Naive thymus-derived CD4-positive, alpha-beta T cell (primary cell): ENCODE results near the gene ARNT2. TPM values are rescaled to one million over a fixed set of nuclear protein-coding genes. Genes with fewer than 3 reads are reported as not detected.

Experiments
- ATAC-seq: fragments of 150-1000 bp; cut with Tn5 transposase; 2 replicates; pipeline ENCODE4 v1.10.0; 2021; ENCODE audit warnings: mild to moderate bottlenecking, moderate library complexity
- CTCF ChIA-PET: fragments of 350-600 bp; sonication (Branson Sonifier 250); formaldehyde crosslinking; loops from one replicate; lab custom pipeline; 2021; ENCODE audit warnings: antibody characterized with exemption; lab: Charles Lee
- POLR2A ChIA-PET: fragments of 350-600 bp; sonication (Branson Sonifier 250); formaldehyde crosslinking; loops from one replicate; lab custom pipeline; 2021; ENCODE audit warnings: antibody characterized with exemption, inconsistent platforms; lab: Charles Lee
- DNase-seq, 9 donors: peaks; one replicate each; pipeline versions ENCODE4 v3.0.0 to v3.0.0-alpha.2; 2020 to 2022; ENCODE audit warnings: mixed read lengths in 1 of 9
- H3K27ac ChIP-seq: one replicate; pipeline ENCODE4 v1.7.0; 2013; ENCODE audit warnings: mild to moderate bottlenecking, low read depth, low read length, moderate library complexity
- H3K27me3 ChIP-seq, 2 donors: one replicate each; pipeline ENCODE4 v1.7.0; 2013; ENCODE audit warnings: low read length in 2 of 2, mild to moderate bottlenecking in 2 of 2, moderate library complexity in 2 of 2; ENCODE audit not compliant: control insufficient read depth in 2 of 2, insufficient read depth in 2 of 2
- H3K36me3 ChIP-seq, 3 experiments: 1 replicate in 2 of 3; 2 replicates in 1 of 3; pipeline ENCODE4 v1.7.0; 2013; ENCODE audit warnings: low read length in 3 of 3, mild to moderate bottlenecking in 3 of 3, moderate library complexity in 1 of 3; ENCODE audit not compliant: insufficient read depth in 3 of 3, control insufficient read depth in 2 of 3
- H3K4me1 ChIP-seq, 2 donors: one replicate each; pipeline ENCODE4 v1.7.0; 2013; ENCODE audit warnings: low read length in 2 of 2, mild to moderate bottlenecking in 2 of 2, moderate library complexity in 1 of 2; ENCODE audit not compliant: control insufficient read depth in 2 of 2, insufficient read depth in 2 of 2
- H3K4me3 ChIP-seq: 2 replicates; pipeline ENCODE4 v1.7.0; 2013; ENCODE audit warnings: mild to moderate bottlenecking, low read length
- H3K9me3 ChIP-seq, 3 experiments: 1 replicate in 2 of 3; 2 replicates in 1 of 3; pipeline ENCODE4 v1.7.0; 2013; ENCODE audit warnings: low read length in 3 of 3; ENCODE audit not compliant: control insufficient read depth in 2 of 3
- H3K27ac Mint-ChIP-seq, 9 donors: one replicate each; pipeline ENCODE4 v1.8.0; 2020 to 2022; ENCODE audit warnings: mixed read lengths in 9 of 9, mild to moderate bottlenecking in 8 of 9, moderate library complexity in 5 of 9, inconsistent platforms in 2 of 9
- H3K27me3 Mint-ChIP-seq, 5 donors: one replicate each; pipeline ENCODE4 v1.8.0; 2021 to 2022; ENCODE audit warnings: mixed read lengths in 5 of 5, mild to moderate bottlenecking in 1 of 5
- H3K36me3 Mint-ChIP-seq, 5 donors: one replicate each; pipeline ENCODE4 v1.8.0; 2020 to 2022; ENCODE audit warnings: mixed read lengths in 5 of 5, mild to moderate bottlenecking in 3 of 5, inconsistent platforms in 1 of 5
- H3K4me1 Mint-ChIP-seq, 7 donors: one replicate each; pipeline ENCODE4 v1.8.0; 2020 to 2022; ENCODE audit warnings: mixed read lengths in 7 of 7, mild to moderate bottlenecking in 3 of 7, inconsistent platforms in 1 of 7
- H3K4me3 Mint-ChIP-seq, 10 donors: one replicate each; pipeline ENCODE4 v1.8.0; 2020 to 2022; ENCODE audit warnings: mild to moderate bottlenecking in 10 of 10, mixed read lengths in 10 of 10, moderate library complexity in 6 of 10, inconsistent platforms in 2 of 10
- H3K9me3 Mint-ChIP-seq, 11 donors: one replicate each; pipeline ENCODE4 v1.8.0; 2020 to 2022; ENCODE audit warnings: mixed read lengths in 11 of 11, mild to moderate bottlenecking in 4 of 11, inconsistent platforms in 1 of 11, moderate library complexity in 1 of 11
- intact Hi-C, 2 donors: fragments of 100-400 bp; cut with micrococcal nuclease; formaldehyde crosslinking; loops; one replicate each; pipeline ENCODE4 v1.15.1; 2023
- polyA plus RNA-seq, 2 donors: library from polyadenylated mRNA; unstranded; fragments of 300-500 nt; fragmentation: Illumina TruSeq; gene quantifications; one replicate each; pipeline ENCODE4 v1.2.3, GENCODE V29; 2021
- total RNA-seq, 6 experiments: library from RNA in 5 of 6; stranded (reverse) in 5 of 6; gene quantifications; 1 replicate in 5 of 6; 2 replicates in 1 of 6; pipeline ENCODE4 v1.2.3 and lab custom pipeline; 2021 to 2026

Gene ARNT2
- total and polyA plus RNA-seq, 7 experiments from 2014 or later = not detected

DNA sequence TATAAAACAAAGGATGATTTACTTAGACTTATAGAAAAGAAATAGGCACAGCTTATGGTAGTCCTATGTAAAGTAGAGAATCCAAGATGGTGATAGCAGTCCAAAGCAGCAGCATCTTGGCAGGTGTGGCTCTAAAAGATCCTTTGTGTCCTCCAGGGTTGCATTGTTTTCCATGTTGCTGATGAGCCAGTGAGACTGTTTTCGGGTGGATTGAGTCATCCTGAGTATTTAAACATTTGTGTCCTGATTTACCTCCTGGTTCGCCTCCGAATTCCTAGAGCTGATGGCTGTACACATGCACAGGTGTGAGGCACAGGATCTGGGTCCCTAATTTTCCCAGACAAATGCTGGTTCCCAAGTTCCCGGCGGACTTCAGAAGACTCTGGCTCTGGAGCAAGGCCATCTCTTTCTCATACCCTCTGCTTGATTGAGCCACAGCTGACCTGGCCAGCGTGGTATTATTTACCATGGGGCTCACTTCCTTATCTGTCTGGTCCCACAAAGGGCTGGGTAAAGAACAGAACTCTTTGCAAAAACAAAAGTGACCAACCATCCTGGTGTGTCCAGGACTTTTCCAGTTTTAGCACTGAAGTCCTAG lies 51.0 kb downstream of the ARNT2 start:
- intact Hi-C loops = loop anchor here (1.0 to 5.0 kb wide), 4 partner anchors 515 to 947 kb away; no protein-coding TSS in a partner anchor
- no peaks in the 10 kb centered on the region for H3K36me3 ChIP-seq
- H3K9me3 ChIP-seq = no peaks in the 10 kb centered on the region
- ChIA-PET POLR2A (no interaction called here), CTCF (interaction anchor here (0.6 to 3.6 kb wide), 9 partner anchors 8 to 811 kb away, joined by 3 to 30 read pairs (median 3); no protein-coding TSS in a partner anchor)
- peaks cover 0 to 10% (median 6%) of the 10 kb centered on the region in 5 donors for H3K27me3 Mint-ChIP-seq
- no peaks in the 10 kb centered on the region for H3K9me3 Mint-ChIP-seq
- H3K4me1 ChIP-seq = no peaks in the 10 kb centered on the region
- H3K27me3 ChIP-seq = no peaks in the 10 kb centered on the region
- no peaks in the 10 kb centered on the region for H3K36me3 Mint-ChIP-seq
- ATAC-seq (no peak), DNase-seq (no peak)
- no peak overlapping the region for H3K4me3 Mint-ChIP-seq
- H3K27ac ChIP-seq = no peak overlapping the region
- H3K4me1 Mint-ChIP-seq = no peaks in the 10 kb centered on the region
- no peak overlapping the region for H3K4me3 ChIP-seq
- H3K27ac Mint-ChIP-seq = no peak overlapping the region

- no peak overlapping the region for H3K4me3 Mint-ChIP-seq
- Histone ChIP-seq H3K27ac (no peak overlapping the region), H3K27me3 (no peaks in the 10 kb centered on the region), H3K36me3 (no peaks in the 10 kb centered on the region), H3K4me3 (no peak overlapping the region), H3K4me1 (no peaks in the 10 kb centered on the region), H3K9me3 (no peaks in the 10 kb centered on the region)
- no peaks in the 10 kb centered on the region for H3K4me1 Mint-ChIP-seq
- intact Hi-C loops = loop anchor here (1.0 to 5.0 kb wide), 6 partner anchors 320 to 946 kb away; no protein-coding TSS in a partner anchor
- peak; percentile 78 for ATAC-seq
- CTCF ChIA-PET = interaction anchor here (0.5 to 3.6 kb wide), 16 partner anchors 9 to 812 kb away, joined by 3 to 30 read pairs (median 4); no protein-coding TSS in a partner anchor
- peaks cover 0 to 10% (median 6%) of the 10 kb centered on the region in 5 donors for H3K27me3 Mint-ChIP-seq
- POLR2A ChIA-PET = no interaction called here
- H3K36me3 Mint-ChIP-seq = no peaks in the 10 kb centered on the region
- no peak overlapping the region for H3K27ac Mint-ChIP-seq
- DNase-seq = peak; percentile 19 to 62 (median 50)
- H3K9me3 Mint-ChIP-seq = no peaks in the 10 kb centered on the region
Measured at GRCh38 chr15:80455668-80456442, 51.7 kb downstream of the ARNT2 start.

DNA sequence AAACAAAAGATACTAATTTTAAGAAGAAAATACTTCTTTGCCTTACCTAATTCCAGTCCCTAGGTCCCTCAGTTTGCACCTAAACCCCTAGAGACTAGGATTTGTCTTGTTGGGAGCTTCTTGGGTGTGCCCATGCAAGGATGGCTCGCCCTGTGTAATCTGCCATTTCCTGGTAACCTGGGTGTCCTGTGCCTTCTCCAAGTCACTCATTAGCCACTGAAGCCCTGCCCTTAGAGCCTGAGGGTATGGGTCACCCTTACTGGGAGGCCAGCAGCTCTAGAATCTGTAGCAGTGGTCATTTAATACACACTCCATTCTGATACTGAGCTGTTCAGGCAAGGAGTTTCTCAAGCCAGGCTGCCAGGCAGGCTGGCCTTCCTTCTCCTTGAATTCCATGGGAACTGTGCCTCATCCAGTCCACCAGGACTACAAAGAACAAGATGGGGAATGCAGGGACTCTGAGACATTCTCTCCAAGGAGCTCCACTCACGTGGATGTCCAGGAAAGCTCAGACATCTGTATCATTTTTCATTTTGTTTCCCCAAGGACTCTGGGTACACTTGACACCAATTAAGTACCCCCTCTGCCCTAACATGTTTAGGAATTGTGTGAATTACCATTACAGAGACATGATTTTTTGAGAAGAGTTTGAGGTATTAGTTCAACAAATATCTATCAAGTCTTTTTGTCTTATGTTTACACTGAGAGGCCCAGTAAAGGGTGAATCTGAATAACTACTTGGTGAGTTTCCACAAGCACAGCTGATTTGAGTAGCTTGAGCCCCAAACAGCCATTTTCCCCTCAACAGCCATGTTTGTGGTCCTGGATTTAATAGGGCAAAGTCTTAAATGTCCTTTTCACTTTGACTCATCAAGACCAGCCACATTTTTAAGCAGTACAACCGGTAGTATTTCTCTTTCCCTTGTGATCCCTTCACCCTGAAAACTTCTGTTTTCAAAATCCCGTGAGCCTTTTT lies 52.6 kb downstream of the ARNT2 start:
- H3K36me3 ChIP-seq = no peaks in the 10 kb centered on the region
- no peaks in the 10 kb centered on the region for H3K4me1 ChIP-seq
- no peak overlapping the region for H3K4me3 ChIP-seq
- no peak overlapping the region for H3K27ac ChIP-seq
- H3K9me3 ChIP-seq = no peaks in the 10 kb centered on the region
- H3K4me1 Mint-ChIP-seq = no peaks in the 10 kb centered on the region
- no peak for ATAC-seq
- ChIA-PET CTCF (interaction anchor here (0.6 to 3.6 kb wide), 9 partner anchors 20 to 809 kb away, joined by 3 to 30 read pairs (median 4); no protein-coding TSS in a partner anchor), POLR2A (no interaction called here)
- DNase-seq = no peak
- H3K9me3 Mint-ChIP-seq = no peaks in the 10 kb centered on the region
- peaks cover 4 to 8% (median 5%) of the 10 kb centered on the region in 5 donors for H3K27me3 Mint-ChIP-seq
- no peaks in the 10 kb centered on the region for H3K36me3 Mint-ChIP-seq
- H3K4me3 Mint-ChIP-seq = no peak overlapping the region
- intact Hi-C loops = loop anchor here (1.0 to 5.0 kb wide), 4 partner anchors 319 to 945 kb away; no protein-coding TSS in a partner anchor
- H3K27me3 ChIP-seq = no peaks in the 10 kb centered on the region
- H3K27ac Mint-ChIP-seq = no peak overlapping the region

- no peaks in the 10 kb centered on the region for H3K27me3 ChIP-seq
- CTCF ChIA-PET = interaction anchor here (2.0 kb wide), 1 partner anchor 808 kb away, joined by 13 read pairs; no protein-coding TSS in a partner anchor
- H3K27ac ChIP-seq = no peak overlapping the region
- no peaks in the 10 kb centered on the region for H3K9me3 ChIP-seq
- DNase-seq = no peak
- H3K9me3 Mint-ChIP-seq = no peaks in the 10 kb centered on the region
- H3K4me1 Mint-ChIP-seq = no peaks in the 10 kb centered on the region
- H3K27ac Mint-ChIP-seq = no peak overlapping the region
- POLR2A ChIA-PET = no interaction called here
- no peak overlapping the region for H3K4me3 Mint-ChIP-seq
- H3K27me3 Mint-ChIP-seq = peaks cover 4 to 8% (median 6%) of the 10 kb centered on the region in 5 donors
- H3K36me3 Mint-ChIP-seq = no peaks in the 10 kb centered on the region
- H3K4me1 ChIP-seq = no peaks in the 10 kb centered on the region
- intact Hi-C loops = loop anchor here (5.0 kb wide), 2 partner anchors 649 to 944 kb away; no protein-coding TSS in a partner anchor
- no peaks in the 10 kb centered on the region for H3K36me3 ChIP-seq
- no peak overlapping the region for H3K4me3 ChIP-seq
- ATAC-seq = no peak
Measured at GRCh38 chr15:80457896-80458295, 53.7 kb downstream of the ARNT2 start.

- H3K36me3 ChIP-seq = no peaks in the 10 kb centered on the region
- ATAC-seq = no peak
- ChIA-PET CTCF (interaction anchor here (1.0 kb wide), 1 partner anchor 807 kb away, joined by 3 read pairs; no protein-coding TSS in a partner anchor), POLR2A (no interaction called here)
- no peaks in the 10 kb centered on the region for H3K4me1 ChIP-seq
- H3K4me3 Mint-ChIP-seq = no peak overlapping the region
- no peak overlapping the region for H3K27ac Mint-ChIP-seq
- DNase-seq = no peak
- peaks cover 4 to 9% (median 6%) of the 10 kb centered on the region in 5 donors for H3K27me3 Mint-ChIP-seq
- H3K9me3 Mint-ChIP-seq = no peaks in the 10 kb centered on the region
- H3K4me1 Mint-ChIP-seq = no peaks in the 10 kb centered on the region
- no peaks in the 10 kb centered on the region for H3K9me3 ChIP-seq
- no peak overlapping the region for H3K27ac ChIP-seq
- H3K36me3 Mint-ChIP-seq = no peaks in the 10 kb centered on the region
- no peak overlapping the region for H3K4me3 ChIP-seq
- H3K27me3 ChIP-seq = no peaks in the 10 kb centered on the region
- intact Hi-C loops = loop anchor here (5.0 kb wide), 2 partner anchors 649 to 944 kb away; no protein-coding TSS in a partner anchor
Measured at GRCh38 chr15:80458580-80458979, 54.4 kb downstream of the ARNT2 start.

GRCh38 chr15:80459380-80459779 lies 55.2 kb downstream of the ARNT2 start:
- intact Hi-C loops = loop anchor here (5.0 kb wide), 2 partner anchors 648 to 943 kb away; no protein-coding TSS in a partner anchor
- POLR2A ChIA-PET = no interaction called here
- DNase-seq (no peak), ATAC-seq (no peak)
- Histone ChIP-seq H3K4me1 (no peaks in the 10 kb centered on the region), H3K36me3 (no peaks in the 10 kb centered on the region), H3K4me3 (no peak overlapping the region), H3K27ac (no peak overlapping the region), H3K27me3 (no peaks in the 10 kb centered on the region), H3K9me3 (no peaks in the 10 kb centered on the region)
- Mint-ChIP-seq H3K27me3 (peaks cover 4 to 9% (median 6%) of the 10 kb centered on the region in 5 donors), H3K4me3 (no peak overlapping the region), H3K9me3 (no peaks in the 10 kb centered on the region), H3K4me1 (no peaks in the 10 kb centered on the region), H3K36me3 (no peaks in the 10 kb centered on the region), H3K27ac (no peak overlapping the region)
- CTCF ChIA-PET = interaction anchor here (1.0 kb wide), 1 partner anchor 807 kb away, joined by 3 read pairs; no protein-coding TSS in a partner anchor
